Right atrium auricular region (tissue), 2 donors: ENCODE measurements around the gene PPP1R13B. TPM values are rescaled to one million over a fixed set of nuclear protein-coding genes. Genes with fewer than 3 reads are reported as not detected.

Experiments used
- DNase-seq: peaks from one replicate; pipeline ENCODE4 v3.0.0-alpha.2; 2019; ENCODE audit warnings: low spot score
- H3K27ac ChIP-seq, 2 donors: fragments of 200-600 bp; sonication (generic); 1 replicate in 1 of 2; 2 replicates in 1 of 2; pipeline ENCODE4 v1.5.1; 2016 to 2019
- H3K27me3 ChIP-seq, 2 donors: fragments of 200-600 bp; sonication (generic); one replicate each; pipeline versions ENCODE4 v1.5.1 to v1.6.0; 2017 to 2019
- H3K36me3 ChIP-seq: fragments of 200-600 bp; sonication (generic); one replicate; pipeline ENCODE4 v1.5.1; 2016
- H3K4me1 ChIP-seq, 2 donors: fragments of 200-600 bp; sonication (generic); one replicate each; pipeline versions ENCODE4 v1.5.1 to v1.6.0; 2017 to 2019
- H3K4me3 ChIP-seq, 2 donors: fragments of 200-600 bp; sonication (generic); 1 replicate in 1 of 2; 2 replicates in 1 of 2; pipeline ENCODE4 v1.5.1; 2017 to 2019; ENCODE audit warnings: mild to moderate bottlenecking in 1 of 2, moderate library complexity in 1 of 2
- H3K9me3 ChIP-seq, 2 donors: fragments of 200-600 bp; sonication (generic); one replicate each; pipeline ENCODE4 v1.5.1; 2019
- total RNA-seq, 2 donors: library from RNA; depleted of rRNA; stranded (reverse); fragments of >200 nt; gene quantifications; one replicate each; pipeline ENCODE4 v1.1.0, GENCODE V29; 2016
- TF ChIP-seq, protein P1 (sequence below), 2 donors: fragments of 200-600 bp; sonication (generic); IDR thresholded peaks; one replicate each; pipeline ENCODE4 v1.5.1; 2019; ENCODE audit warnings: antibody characterized with exemption in 2 of 2

The PPP1R13B gene
- total RNA-seq, 2 donors from 2014 or later, result 45.7 to 47.8 TPM

DNA sequence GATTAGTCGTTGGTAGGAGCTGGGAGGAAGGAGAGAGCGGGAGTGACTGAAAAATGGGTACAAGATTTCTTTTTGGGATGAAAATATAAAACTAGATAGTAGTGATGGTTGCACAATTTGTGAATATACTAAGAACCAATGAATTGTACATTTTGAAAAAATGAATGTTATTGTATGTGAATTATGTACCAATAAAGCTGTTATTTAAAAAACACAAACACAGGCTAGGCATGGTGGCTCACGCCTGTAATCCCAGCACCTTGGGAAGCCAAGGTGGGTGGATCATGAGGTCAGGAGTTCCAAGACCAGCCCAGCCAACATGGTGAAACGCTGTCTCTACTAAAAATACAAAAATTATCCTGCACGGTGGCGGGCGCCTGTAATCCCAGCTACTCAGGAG is 32.1 kb downstream of the PPP1R13B start:
- DNase-seq, result no peak
- Histone ChIP-seq H3K27me3 (no peaks in the 10 kb centered on the region), H3K4me1 (peaks cover 0 to 35% of the 10 kb centered on the region in 2 donors)

GRCh38 chr14:103811189-103811588 is 36.2 kb downstream of the PPP1R13B start:
- Histone ChIP-seq H3K27ac (no peak overlapping the region), H3K4me3 (no peak overlapping the region), H3K4me1 (peaks cover 0 to 21% of the 10 kb centered on the region in 2 donors), H3K36me3 (no peaks in the 10 kb centered on the region), H3K27me3 (no peaks in the 10 kb centered on the region), H3K9me3 (no peaks in the 10 kb centered on the region)
- TF ChIP-seq, protein P1, sequence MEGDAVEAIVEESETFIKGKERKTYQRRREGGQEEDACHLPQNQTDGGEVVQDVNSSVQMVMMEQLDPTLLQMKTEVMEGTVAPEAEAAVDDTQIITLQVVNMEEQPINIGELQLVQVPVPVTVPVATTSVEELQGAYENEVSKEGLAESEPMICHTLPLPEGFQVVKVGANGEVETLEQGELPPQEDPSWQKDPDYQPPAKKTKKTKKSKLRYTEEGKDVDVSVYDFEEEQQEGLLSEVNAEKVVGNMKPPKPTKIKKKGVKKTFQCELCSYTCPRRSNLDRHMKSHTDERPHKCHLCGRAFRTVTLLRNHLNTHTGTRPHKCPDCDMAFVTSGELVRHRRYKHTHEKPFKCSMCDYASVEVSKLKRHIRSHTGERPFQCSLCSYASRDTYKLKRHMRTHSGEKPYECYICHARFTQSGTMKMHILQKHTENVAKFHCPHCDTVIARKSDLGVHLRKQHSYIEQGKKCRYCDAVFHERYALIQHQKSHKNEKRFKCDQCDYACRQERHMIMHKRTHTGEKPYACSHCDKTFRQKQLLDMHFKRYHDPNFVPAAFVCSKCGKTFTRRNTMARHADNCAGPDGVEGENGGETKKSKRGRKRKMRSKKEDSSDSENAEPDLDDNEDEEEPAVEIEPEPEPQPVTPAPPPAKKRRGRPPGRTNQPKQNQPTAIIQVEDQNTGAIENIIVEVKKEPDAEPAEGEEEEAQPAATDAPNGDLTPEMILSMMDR (IDR thresholded peaks at IDR 0.05), result no peak
- no peak for DNase-seq

More for the DNA sequence above, 32.1 kb downstream of the PPP1R13B start:
- Histone ChIP-seq H3K4me3 (no peak overlapping the region), H3K36me3 (no peaks in the 10 kb centered on the region), H3K27ac (peak overlapping the region in 1 of 2 donors; percentile 25), H3K9me3 (no peaks in the 10 kb centered on the region)
- TF ChIP-seq, protein P1 (IDR thresholded peaks at IDR 0.05), result no peak

GRCh38 chr14:103808403-103809001 is 38.9 kb downstream of the PPP1R13B start:
- TF ChIP-seq, protein P1 (IDR thresholded peaks at IDR 0.05), result peak; percentile 76 to 93
- peak; percentile 74 for DNase-seq
- Histone ChIP-seq H3K9me3 (no peaks in the 10 kb centered on the region), H3K4me1 (peaks cover 0 to 37% of the 10 kb centered on the region in 2 donors), H3K27ac (peak overlapping the region in 1 of 2 donors; percentile 22), H3K27me3 (no peaks in the 10 kb centered on the region), H3K4me3 (no peak overlapping the region), H3K36me3 (no peaks in the 10 kb centered on the region)

- TF ChIP-seq, protein P1 (IDR thresholded peaks at IDR 0.05), result no peak
- H3K27me3 ChIP-seq, result no peaks in the 10 kb centered on the region
- H3K4me3 ChIP-seq, result no peak overlapping the region
- no peaks in the 10 kb centered on the region for H3K9me3 ChIP-seq
- H3K36me3 ChIP-seq, result no peaks in the 10 kb centered on the region
- peak overlapping the region in 1 of 2 donors; percentile 61 for H3K27ac ChIP-seq
- peaks cover 0 to 40% of the 10 kb centered on the region in 2 donors for H3K4me1 ChIP-seq
- DNase-seq, result no peak
Observed at GRCh38 chr14:103806805-103807204, 40.6 kb downstream of the PPP1R13B start.

DNA sequence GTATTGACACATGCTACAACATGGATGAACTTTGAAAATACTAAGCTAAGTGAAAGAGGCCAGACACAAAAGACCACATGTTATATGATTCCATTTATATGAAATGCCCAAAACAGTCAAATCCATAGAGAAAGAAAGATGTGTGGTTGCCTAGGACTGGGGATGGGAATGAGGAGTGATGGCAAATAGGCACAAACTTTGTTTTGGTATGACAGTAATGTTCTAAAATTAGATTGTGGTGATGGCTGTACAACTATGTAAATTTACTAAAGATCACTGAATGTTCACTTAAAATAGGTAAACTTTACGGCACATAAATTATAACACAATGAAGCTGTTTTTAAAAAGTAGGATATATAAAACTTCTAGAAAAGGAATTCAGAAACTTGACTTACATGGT is 41.7 kb downstream of the PPP1R13B start:
- Histone ChIP-seq H3K4me1 (peaks cover 0 to 48% of the 10 kb centered on the region in 2 donors), H3K9me3 (no peaks in the 10 kb centered on the region), H3K27ac (peak overlapping the region in 1 of 2 donors; percentile 61), H3K27me3 (no peaks in the 10 kb centered on the region), H3K36me3 (no peaks in the 10 kb centered on the region), H3K4me3 (no peak overlapping the region)
- DNase-seq, result no peak
- TF ChIP-seq, protein P1 (IDR thresholded peaks at IDR 0.05), result no peak

- Histone ChIP-seq H3K27ac (peak overlapping the region in 1 of 2 donors; percentile 0), H3K4me1 (peaks cover 0 to 38% of the 10 kb centered on the region in 2 donors), H3K9me3 (no peaks in the 10 kb centered on the region), H3K4me3 (no peak overlapping the region), H3K27me3 (no peaks in the 10 kb centered on the region), H3K36me3 (no peaks in the 10 kb centered on the region)
- no peak for DNase-seq
- TF ChIP-seq, protein P1 (IDR thresholded peaks at IDR 0.05), result no peak
Observed at GRCh38 chr14:103803661-103804060, 43.7 kb downstream of the PPP1R13B start.
